Pulmonary artery endothelial cell (primary cell): ENCODE data around the gene TTLL13. TPM values are rescaled to one million over a fixed set of nuclear protein-coding genes. Genes with fewer than 3 reads are reported as not detected.

Experiments
- total RNA-seq: library from RNA; depleted of rRNA; stranded (reverse); fragments of >200 nt; gene quantifications from 2 replicates; pipeline ENCODE4 v1.2.3, GENCODE V29; 2014

The TTLL13 gene
- total RNA-seq, 1 donor from 2014 or later, result not detected

Other genes with a start within 250 kb of the TTLL13 start
- gene ZNF710, start 248.2 kb upstream of the TTLL13 start, total RNA-seq, result 14.5 and 16.0 TPM in 2 replicates
- 59.2 and 135 TPM in 2 replicates for gene IDH2, start 147.1 kb upstream of the TTLL13 start, total RNA-seq
- 12.5 and 15.9 TPM in 2 replicates for gene SEMA4B, start 48.2 kb upstream of the TTLL13 start, total RNA-seq
- 33.4 and 44.6 TPM in 2 replicates for gene CIB1, start 15.6 kb upstream of the TTLL13 start, total RNA-seq
- gene GDPGP1, start 15.3 kb upstream of the TTLL13 start, total RNA-seq, result 7.3 and 10.2 TPM in 2 replicates
- gene NGRN, start 16.1 kb downstream of the TTLL13 start, total RNA-seq, result 53.4 and 87.3 TPM in 2 replicates
- gene ZNF774, start 102.7 kb downstream of the TTLL13 start, total RNA-seq, result 0.92 and 1.1 TPM in 2 replicates
- 197 and 214 TPM in 2 replicates for gene IQGAP1, start 138.7 kb downstream of the TTLL13 start, total RNA-seq